Dedifferentiated amniotic fluid mesenchymal stem cell (primary cell): ENCODE measurements around the gene HSDL2.
A peak's percentile ranks its signal among the peaks of the same experiment; 100 is the strongest.
"Not testable (repeated sequence)": the region's sequence is repeated elsewhere in the genome, so short reads cannot be mapped to it uniquely, and the experiment has no call there.

Experiments used
- DNase-seq: peaks from one replicate; pipeline ENCODE4 v3.0.0-alpha.2; 2016; ENCODE audit errors: extremely low spot score

Gene HSDL2

DNA sequence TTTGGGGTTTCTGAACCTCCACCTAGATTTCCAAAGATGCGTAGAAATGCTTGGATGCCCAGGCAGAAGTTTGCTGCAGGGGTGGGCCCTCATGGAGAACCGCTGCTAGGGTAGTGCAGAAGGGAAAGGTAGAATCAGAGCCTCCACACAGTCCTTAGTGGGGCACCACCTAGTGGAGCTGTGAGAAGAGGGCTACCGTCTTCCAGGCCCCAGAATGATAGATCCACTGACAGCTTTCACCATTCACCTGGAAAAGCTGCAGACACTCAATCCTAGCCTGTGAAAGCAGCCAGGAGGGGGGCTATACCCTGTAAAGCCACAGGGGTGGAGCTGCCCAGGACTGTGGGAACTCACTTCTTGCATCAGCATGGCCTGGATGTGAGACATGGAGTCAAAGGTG, 13.3 kb upstream of the HSDL2 start:
- DNase-seq = no peak

DNA sequence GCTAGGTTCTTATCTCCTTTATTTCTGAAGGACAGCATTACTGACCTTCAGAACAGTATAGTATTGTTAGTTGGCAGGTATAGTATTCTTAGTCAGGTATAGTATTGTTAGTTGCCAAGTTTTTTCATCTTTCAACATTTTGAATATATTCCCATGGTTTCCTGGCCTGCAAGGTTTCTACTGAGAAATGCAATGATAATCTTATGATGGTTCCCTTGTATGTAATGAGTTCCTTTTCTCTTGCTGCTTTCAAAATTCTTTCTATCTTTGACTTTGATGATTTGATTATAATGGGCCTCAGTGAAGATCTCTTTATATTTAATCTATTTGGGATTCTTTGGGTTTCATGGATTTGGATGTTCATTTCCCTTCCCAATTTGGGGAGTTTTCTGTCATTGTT, 12.4 kb upstream of the HSDL2 start:
- no peak for DNase-seq

DNA sequence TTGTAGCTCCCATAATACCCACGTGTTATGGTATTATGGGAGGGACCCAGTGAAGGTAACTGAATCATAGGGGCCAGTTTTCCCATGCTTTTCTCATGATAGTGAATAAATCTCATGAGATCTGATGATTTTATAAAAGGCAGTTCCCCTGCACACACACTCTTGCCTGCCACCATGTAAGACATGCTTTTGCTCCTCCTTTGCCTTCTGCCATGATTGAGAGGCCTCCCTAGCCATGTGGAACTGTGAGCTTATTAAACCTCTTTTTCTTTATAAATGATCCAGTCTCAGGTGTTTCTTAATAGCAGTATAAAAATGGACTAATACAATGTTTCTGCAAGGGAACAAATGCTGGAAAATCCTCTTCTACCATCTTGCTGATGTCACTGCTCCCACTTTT, 10.1 kb upstream of the HSDL2 start:
- no peak for DNase-seq

DNA sequence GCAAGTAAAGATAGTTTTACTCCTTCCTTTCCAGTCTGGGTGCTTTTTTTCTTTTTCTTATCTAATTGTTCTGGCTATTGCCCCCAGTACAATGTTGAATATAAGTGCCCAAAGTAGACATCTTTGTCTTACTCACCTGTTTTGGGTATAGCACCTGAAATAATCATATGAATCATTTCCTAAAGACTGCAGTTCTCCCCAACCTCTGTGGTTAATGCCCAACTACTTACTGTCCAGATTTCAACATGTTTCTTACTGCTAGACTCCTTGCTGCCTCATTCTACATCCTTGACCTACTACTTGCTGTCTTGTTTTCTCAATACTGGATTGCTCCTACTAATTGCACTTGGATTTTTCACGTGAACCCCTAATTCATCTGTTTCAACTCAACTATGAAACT, 8.8 kb upstream of the HSDL2 start:
- no peak for DNase-seq

- DNase-seq = not testable (repeated sequence)
These were observed 6.2 kb upstream of the HSDL2 start for GRCh38 chr9:112373666-112374065.

DNA sequence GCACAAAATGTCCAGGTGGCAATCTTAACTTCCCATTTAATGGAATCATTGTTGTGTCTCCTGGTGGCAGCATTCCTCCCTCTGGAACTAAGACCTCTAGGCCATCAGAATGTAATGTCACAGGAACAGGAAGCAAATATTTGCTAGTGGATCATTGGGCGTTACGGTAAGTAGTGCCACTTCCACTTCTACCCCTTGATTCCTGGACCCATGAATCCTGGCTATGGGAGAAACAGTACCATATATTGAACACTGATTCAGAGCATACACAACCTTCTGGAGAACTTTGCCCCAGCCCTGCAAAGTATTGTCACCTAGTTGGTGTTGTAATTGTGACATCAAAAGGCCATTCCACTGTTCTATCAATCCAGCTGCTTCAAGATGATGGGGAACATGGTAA, 5.7 kb upstream of the HSDL2 start:
- not testable (repeated sequence) for DNase-seq

DNA sequence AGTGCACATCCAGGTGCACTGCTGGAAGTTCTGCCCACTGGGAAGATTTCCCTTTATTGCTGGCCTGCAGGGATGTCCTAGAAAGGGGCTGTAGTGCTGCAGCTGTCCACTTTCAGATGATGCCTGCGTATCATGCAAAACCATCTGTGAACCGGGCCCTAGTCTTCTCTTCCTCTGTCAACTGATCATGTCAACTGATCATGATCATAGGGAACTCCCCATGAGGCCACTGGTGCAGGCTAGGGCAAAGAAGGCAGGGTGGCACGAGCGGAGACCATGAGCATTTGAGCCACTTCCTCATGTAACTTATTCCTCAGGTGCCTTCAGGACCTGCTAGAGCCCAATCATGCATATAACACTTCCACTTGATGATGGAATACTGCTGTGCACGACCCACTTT, 4.5 kb upstream of the HSDL2 start:
- no peak for DNase-seq

- no peak for DNase-seq
These were observed 2.8 kb upstream of the HSDL2 start for GRCh38 chr9:112377087-112377486.

DNA sequence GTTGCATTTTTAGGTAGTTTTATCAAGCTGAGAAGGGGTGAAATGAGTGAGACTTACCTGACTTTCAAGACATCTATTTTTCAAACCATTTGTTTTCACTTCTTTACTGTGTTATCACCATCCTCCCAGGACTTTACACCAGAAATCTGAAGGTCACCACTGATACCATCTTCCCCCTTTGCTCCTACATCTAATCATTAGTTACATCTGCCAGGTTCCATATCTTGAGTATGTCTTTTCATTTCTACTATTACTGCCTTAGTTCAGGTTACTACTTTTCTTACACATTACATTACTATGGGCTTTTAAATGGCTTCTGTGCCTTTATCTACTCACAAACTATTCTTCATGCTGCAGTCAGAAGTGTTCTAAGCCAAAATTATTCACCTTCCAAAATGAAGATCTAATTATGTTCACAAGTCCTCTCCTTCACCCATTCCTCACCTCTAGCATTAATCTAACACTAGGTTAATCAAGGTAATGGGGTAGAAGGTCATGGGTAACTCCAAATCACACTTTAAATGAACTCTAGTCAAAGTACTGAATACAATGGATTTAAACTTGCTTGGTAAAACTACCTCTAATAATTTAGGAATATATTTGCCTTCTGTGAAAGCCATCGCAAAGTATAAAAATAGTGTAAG, 2.1 kb upstream of the HSDL2 start:
- DNase-seq = no peak

DNA sequence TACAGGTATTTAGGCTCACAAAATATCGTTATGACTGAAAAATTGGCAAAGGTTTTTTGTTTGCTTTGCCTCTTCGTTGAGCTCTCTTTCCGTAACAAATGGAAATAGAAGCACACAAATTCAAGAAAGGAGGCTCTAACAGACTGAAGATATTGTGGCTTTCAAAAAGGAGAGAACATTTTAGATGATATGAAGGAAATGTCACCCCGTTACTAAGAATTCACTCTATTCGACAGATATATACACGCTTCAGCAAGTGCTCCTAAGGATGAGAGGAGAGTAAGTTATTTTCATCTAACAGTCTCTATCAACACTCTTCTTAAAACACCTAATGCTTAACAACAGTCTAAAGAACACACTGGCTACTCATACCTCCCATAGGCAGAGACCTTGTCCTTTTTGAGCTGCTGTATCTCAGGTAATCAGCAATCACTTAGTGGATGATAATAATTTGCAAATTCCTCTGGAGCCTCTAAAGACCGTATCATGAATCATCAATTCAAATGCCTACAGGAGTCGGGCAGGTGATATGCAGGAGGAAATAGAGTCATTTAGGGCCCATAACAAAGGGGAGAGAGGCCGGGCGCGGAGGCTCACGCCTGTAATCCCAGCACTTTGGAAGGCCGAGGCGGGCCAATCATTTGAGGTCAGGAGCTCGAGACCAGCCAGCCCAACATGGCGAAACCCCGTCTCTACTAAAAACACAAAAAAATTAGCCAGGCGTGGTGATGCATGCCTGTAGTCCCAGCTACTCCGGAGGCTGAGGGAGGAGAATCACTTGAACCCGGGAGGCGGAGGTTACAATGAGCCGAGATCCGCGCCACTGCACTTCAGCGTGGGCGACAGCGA, 1.4 kb upstream of the HSDL2 start:
- DNase-seq = no peak

GRCh38 chr9:112379177-112380101, 469 bp upstream of the HSDL2 start:
- peak; percentile 98 for DNase-seq

DNA sequence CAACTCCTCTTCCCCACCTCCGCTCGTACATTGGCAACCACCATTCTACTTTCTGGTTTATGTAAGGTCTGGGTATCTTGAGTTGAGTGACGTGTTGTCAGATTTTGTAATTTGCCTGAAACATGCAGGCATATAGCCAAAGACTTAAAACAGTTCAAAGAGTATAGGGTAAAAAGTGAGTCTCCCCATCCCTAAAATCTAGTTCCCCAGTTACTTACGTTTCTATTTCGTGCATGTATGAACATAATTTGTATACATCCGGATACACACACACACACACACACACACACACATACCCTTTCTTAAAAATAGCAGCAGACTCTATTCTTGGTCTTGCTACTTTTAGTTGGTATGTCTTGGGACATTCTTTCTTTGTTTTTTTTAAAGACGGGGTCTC, 915 bp downstream of the HSDL2 start:
- DNase-seq = peak; percentile 37

- DNase-seq = no peak
These were observed 2.2 kb downstream of the HSDL2 start for GRCh38 chr9:112382066-112382465.

- DNase-seq = no peak
These were observed 2.8 kb downstream of the HSDL2 start for GRCh38 chr9:112382501-112383364.

DNA sequence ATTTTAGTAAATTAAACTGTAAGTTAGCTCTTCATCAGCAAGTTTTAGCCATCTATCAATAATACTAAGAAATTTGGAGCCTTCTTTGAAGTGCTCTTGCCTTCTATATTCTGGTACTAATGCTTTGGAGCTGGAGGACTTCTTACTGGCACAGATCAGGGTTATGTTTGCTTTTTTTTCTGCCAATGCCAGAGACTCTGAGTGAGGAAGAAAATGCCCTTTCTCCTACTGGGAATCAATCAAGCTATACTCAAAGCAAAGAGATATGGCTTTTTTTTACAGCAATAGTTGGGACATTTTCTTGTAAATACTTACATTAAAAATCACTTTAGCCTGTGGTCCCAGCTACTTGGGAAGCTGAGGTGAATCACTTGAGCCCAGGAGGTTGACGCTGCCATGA, 4.3 kb downstream of the HSDL2 start:
- DNase-seq = no peak

DNA sequence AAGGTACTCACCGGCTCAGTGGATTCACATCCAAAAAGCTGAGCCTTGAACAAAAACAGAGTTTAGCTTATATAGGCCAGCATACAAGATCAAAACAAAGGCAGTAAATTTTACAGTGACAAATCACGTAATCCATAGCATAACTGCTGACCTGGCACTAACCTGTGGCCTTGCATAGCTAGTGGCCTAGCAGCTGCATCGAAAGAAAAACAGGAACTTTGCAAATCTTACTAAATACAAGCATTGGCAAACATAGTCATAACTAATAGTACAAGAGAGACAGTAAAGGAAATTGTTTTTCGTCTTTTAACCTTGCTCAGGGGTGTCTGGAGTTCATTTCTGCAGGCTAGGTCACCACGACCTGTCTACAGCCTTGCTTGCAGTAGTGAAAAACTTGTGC, 4.8 kb downstream of the HSDL2 start:
- no peak for DNase-seq

GRCh38 chr9:112387115-112387514, 7.2 kb downstream of the HSDL2 start:
- DNase-seq = no peak

DNA sequence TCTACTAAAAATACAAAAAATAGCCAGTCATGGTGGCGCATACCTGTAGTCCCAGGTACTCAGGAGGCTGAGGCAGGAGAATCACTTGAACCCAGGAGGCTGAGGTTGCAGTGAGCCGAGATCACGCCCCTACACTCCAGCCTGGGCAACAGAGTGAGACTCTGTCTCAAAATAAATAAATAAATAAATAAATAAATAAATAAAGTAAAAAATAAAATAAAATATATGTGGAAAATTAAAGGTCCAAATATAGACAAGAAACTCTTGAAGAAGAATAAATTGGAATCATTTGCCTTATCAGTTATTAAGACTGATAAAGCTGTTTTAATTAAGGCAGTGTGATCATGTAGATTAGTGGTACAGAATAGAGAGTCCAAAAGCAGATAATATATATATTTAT, 10.0 kb downstream of the HSDL2 start:
- not testable (repeated sequence) for DNase-seq

GRCh38 chr9:112391936-112392560, 12.1 kb downstream of the HSDL2 start:
- not testable (repeated sequence) for DNase-seq

GRCh38 chr9:112393146-112393545, 13.2 kb downstream of the HSDL2 start:
- not testable (repeated sequence) for DNase-seq

DNA sequence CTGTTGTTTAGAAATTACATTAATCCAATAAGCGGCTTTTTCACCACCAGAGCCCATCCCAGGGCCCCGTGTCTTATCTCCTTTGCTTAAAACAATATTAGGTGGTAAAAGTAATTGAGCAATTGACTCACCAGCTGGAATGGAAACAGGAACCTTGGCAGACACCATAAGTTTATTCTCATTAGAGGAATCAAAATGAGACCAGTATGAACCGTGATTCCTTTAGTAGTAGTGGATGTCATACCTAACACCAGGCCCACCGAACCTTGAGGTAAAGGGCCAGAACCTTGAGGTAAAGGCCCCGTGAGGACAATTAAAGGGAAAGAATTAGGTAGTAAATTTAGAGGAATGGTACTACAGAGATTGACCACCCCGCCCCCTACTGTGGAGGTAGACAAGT, 16.5 kb downstream of the HSDL2 start:
- no peak for DNase-seq
